Vagina (tissue), 2 donors: ENCODE data around the gene LUZP1. TPM values are rescaled to one million over a fixed set of nuclear protein-coding genes. Genes with fewer than 3 reads are reported as not detected.

Experiments
- DNase-seq, 2 donors: peaks; one replicate each; pipeline ENCODE4 v3.0.0-alpha.2; 2017; ENCODE audit errors: extremely low spot score in 2 of 2
- H3K27ac ChIP-seq: fragments of 200-600 bp; sonication (generic); one replicate; pipeline ENCODE4 v1.5.1; 2019
- H3K27me3 ChIP-seq: fragments of 200-600 bp; sonication (generic); one replicate; pipeline ENCODE4 v1.5.1; 2019
- H3K36me3 ChIP-seq, 2 donors: fragments of 200-600 bp; sonication (generic); one replicate each; pipeline ENCODE4 v1.5.1; 2017 to 2019
- H3K4me1 ChIP-seq: fragments of 200-600 bp; sonication (generic); one replicate; pipeline ENCODE4 v1.5.1; 2019
- H3K4me3 ChIP-seq, 2 donors: fragments of 200-600 bp; sonication (generic); 1 replicate in 1 of 2; 2 replicates in 1 of 2; pipeline ENCODE4 v1.5.1; 2016 to 2019
- H3K9me3 ChIP-seq: fragments of 200-600 bp; sonication (generic); one replicate; pipeline ENCODE4 v1.5.1; 2019
- POLR2A ChIP-seq, 2 donors: fragments of 450-650 bp; IDR thresholded peaks; one replicate each; pipeline ENCODE4 v1.6.1; 2017; ENCODE audit warnings: antibody characterized with exemption in 2 of 2, mild to moderate bottlenecking in 2 of 2, moderate library complexity in 2 of 2
- POLR2AphosphoS5 ChIP-seq, 2 donors: sonication (generic); formaldehyde crosslinking; IDR thresholded peaks; one replicate each; pipeline ENCODE4 v1.9.0; 2017; ENCODE audit warnings: antibody characterized with exemption in 2 of 2, mild to moderate bottlenecking in 2 of 2, low read depth in 1 of 2; ENCODE audit not compliant: insufficient read depth in 1 of 2
- intact Hi-C: fragments of 100-400 bp; cut with DNase I; formaldehyde crosslinking; loops from one replicate; pipeline ENCODE4 v1.15.1; 2023
- total RNA-seq: library from RNA; depleted of rRNA; stranded (reverse); fragments of >200 nt; gene quantifications from one replicate; pipeline ENCODE4 v1.2.3, GENCODE V29; 2016
- TF ChIP-seq, protein P1 (sequence below), 3 experiments: fragments of 450-650 bp in 2 of 3; fragments of 200-600 bp in 1 of 3; sonication (generic) in 1 of 3; IDR thresholded peaks; one replicate each; pipeline ENCODE4 v1.5.1; 2017 to 2019; ENCODE audit warnings: antibody characterized with exemption in 3 of 3, mild to moderate bottlenecking in 2 of 3, moderate library complexity in 2 of 3

LUZP1 gene
- total RNA-seq, 1 donor from 2014 or later: 23.8 TPM

DNA sequence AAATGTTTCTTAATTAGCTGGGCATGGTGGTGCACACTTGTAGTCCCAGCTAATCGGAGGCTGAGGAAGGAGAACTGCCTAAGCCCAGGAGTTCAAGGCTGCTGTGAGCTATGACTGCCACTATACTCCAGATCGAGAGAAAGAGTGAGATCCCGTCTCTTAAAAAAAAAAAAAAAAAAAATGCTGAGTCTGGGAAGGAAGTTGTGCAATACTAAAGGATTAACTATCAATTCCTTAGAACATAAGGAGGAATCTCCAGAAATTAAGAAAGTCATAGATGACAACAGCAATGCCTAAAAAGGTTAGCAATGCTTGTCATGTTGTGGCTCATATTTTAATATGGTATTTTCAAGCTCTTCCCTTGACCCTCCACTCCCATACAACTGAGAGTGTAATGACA lies 5.3 kb downstream of the LUZP1 start:
- Histone ChIP-seq H3K27ac (no peak overlapping the region), H3K27me3 (no peaks in the 10 kb centered on the region), H3K4me3 (no peak overlapping the region), H3K4me1 (peaks cover 81% of the 10 kb centered on the region), H3K9me3 (no peaks in the 10 kb centered on the region), H3K36me3 (no peaks in the 10 kb centered on the region)
- TF ChIP-seq, protein P1, sequence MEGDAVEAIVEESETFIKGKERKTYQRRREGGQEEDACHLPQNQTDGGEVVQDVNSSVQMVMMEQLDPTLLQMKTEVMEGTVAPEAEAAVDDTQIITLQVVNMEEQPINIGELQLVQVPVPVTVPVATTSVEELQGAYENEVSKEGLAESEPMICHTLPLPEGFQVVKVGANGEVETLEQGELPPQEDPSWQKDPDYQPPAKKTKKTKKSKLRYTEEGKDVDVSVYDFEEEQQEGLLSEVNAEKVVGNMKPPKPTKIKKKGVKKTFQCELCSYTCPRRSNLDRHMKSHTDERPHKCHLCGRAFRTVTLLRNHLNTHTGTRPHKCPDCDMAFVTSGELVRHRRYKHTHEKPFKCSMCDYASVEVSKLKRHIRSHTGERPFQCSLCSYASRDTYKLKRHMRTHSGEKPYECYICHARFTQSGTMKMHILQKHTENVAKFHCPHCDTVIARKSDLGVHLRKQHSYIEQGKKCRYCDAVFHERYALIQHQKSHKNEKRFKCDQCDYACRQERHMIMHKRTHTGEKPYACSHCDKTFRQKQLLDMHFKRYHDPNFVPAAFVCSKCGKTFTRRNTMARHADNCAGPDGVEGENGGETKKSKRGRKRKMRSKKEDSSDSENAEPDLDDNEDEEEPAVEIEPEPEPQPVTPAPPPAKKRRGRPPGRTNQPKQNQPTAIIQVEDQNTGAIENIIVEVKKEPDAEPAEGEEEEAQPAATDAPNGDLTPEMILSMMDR (IDR thresholded peaks at IDR 0.05): no peak
- TF ChIP-seq POLR2A (IDR thresholded peaks at IDR 0.05) (no peak), POLR2AphosphoS5 (IDR thresholded peaks at IDR 0.05; ENCODE audit: insufficient read depth in 1 of 2, low read depth in 1 of 2) (no peak)
- DNase-seq: no peak
- intact Hi-C loops: no loop called here

GRCh38 chr1:23159963-23160877 lies 8.4 kb downstream of the LUZP1 start:
- H3K27me3 ChIP-seq: no peaks in the 10 kb centered on the region
- intact Hi-C loops: no loop called here
- H3K4me1 ChIP-seq: peaks cover 77% of the 10 kb centered on the region
- no peaks in the 10 kb centered on the region for H3K36me3 ChIP-seq
- H3K4me3 ChIP-seq: no peak overlapping the region
- no peaks in the 10 kb centered on the region for H3K9me3 ChIP-seq
- no peak for DNase-seq
- no peak overlapping the region for H3K27ac ChIP-seq
- TF ChIP-seq POLR2A (IDR thresholded peaks at IDR 0.05) (no peak), POLR2AphosphoS5 (IDR thresholded peaks at IDR 0.05; ENCODE audit: insufficient read depth in 1 of 2, low read depth in 1 of 2) (no peak)
- TF ChIP-seq, protein P1 (IDR thresholded peaks at IDR 0.05): no peak

- no peak overlapping the region for H3K4me3 ChIP-seq
- TF ChIP-seq, protein P1 (IDR thresholded peaks at IDR 0.05): no peak
- TF ChIP-seq POLR2A (IDR thresholded peaks at IDR 0.05): no peak
- TF ChIP-seq POLR2AphosphoS5 (IDR thresholded peaks at IDR 0.05; ENCODE audit: insufficient read depth in 1 of 2, low read depth in 1 of 2): no peak
- no peaks in the 10 kb centered on the region for H3K27me3 ChIP-seq
- no peak for DNase-seq
- H3K36me3 ChIP-seq: no peaks in the 10 kb centered on the region
- peaks cover 46% of the 10 kb centered on the region for H3K4me1 ChIP-seq
- H3K27ac ChIP-seq: no peak overlapping the region
- H3K9me3 ChIP-seq: no peaks in the 10 kb centered on the region
- intact Hi-C loops: no loop called here
Observed at GRCh38 chr1:23156940-23157339, 11.7 kb downstream of the LUZP1 start.

- no peak for DNase-seq
- no peak for TF ChIP-seq POLR2AphosphoS5 (IDR thresholded peaks at IDR 0.05; ENCODE audit: insufficient read depth in 1 of 2, low read depth in 1 of 2)
- H3K4me1 ChIP-seq: peaks cover 48% of the 10 kb centered on the region
- no peaks in the 10 kb centered on the region for H3K36me3 ChIP-seq
- H3K27ac ChIP-seq: no peak overlapping the region
- intact Hi-C loops: no loop called here
- no peaks in the 10 kb centered on the region for H3K9me3 ChIP-seq
- no peaks in the 10 kb centered on the region for H3K27me3 ChIP-seq
- H3K4me3 ChIP-seq: no peak overlapping the region
Observed at GRCh38 chr1:23152966-23153684, 15.5 kb downstream of the LUZP1 start.

DNA sequence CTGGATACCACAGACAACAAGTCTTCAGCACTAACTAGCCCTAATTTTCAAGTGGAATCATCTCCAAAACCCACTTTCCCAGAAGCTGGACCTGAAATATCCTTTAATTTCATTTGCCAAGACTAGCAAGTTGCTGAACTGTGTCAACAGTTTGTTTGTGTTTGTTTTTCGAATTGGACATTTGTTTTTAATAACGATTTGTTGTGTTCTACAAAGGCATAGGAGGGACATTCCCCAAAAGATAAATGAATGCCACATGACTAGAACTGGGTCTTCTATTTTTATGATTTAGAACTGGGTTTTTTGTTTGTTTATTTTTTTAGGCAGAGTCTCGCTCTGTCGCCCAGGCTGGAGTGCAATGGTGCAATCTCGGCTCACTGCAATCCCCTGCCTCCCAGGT lies 17.9 kb downstream of the LUZP1 start:
- TF ChIP-seq, protein P1 (IDR thresholded peaks at IDR 0.05): no peak
- TF ChIP-seq POLR2AphosphoS5 (IDR thresholded peaks at IDR 0.05; ENCODE audit: insufficient read depth in 1 of 2, low read depth in 1 of 2) (no peak), POLR2A (IDR thresholded peaks at IDR 0.05) (no peak)
- Histone ChIP-seq H3K27ac (no peak overlapping the region), H3K36me3 (no peaks in the 10 kb centered on the region), H3K4me1 (peaks cover 38% of the 10 kb centered on the region), H3K27me3 (no peaks in the 10 kb centered on the region), H3K9me3 (no peaks in the 10 kb centered on the region), H3K4me3 (no peak overlapping the region)
- intact Hi-C loops: no loop called here
- DNase-seq: no peak
